Measurements from ENCODE around the gene ABCC6. TPM values are rescaled to one million over a fixed set of nuclear protein-coding genes. Genes with fewer than 3 reads are reported as not detected.

ABCC6 gene
- total RNA-seq, result 0.53 and 0.75 TPM in 2 replicates

DNA sequence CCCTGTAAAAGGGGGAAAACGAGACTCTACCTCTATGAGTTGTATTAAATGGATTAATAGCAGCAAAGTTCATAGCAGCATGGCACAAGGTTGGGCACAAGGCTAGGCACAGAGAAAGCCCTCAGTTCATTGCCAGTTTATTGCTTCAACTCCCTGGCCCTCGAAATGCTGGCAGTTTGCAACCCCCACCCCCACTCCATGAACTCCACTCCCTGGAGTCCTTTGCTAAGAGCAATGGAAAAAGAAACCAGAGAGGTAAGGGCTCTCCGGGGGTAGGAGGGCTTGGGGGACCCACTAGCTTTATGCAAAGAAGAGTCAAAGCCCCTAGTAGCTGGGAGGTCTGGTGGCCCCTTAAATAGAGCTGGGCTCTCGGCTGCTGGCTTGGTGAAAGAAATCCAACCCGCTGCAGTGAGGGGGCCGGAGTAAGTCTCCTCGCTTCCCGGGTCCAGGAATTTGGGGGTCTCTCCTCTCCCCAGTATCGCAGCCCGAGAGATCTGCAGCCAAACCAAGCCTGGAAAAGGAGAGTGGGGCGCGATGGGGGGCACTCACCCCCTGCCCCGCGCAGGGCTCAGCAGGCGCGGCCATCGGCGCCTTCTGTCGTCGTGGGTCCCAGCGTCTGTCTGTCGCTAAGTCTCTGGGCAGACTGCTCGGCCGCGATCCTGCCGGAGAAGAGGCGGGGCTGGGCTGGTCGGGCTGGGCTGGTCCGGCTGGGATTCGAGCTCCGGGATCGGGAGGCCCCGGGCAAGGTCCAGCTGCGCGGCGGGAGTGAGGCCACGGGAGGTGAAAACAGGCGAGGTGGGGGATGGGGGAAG lies at the start of gene ABCC6:
TSS of gene ABCC6 (minus strand) at position 645 of the 812 bp plus-strand sequence. CDS start at position 585, 60 bp downstream.

Other genes with a start within 250 kb of the ABCC6 start
- 63.3 and 72.7 TPM in 2 replicates for gene NOMO3, start 9.0 kb upstream of the ABCC6 start, total RNA-seq
- 1.3 TPM in 2 replicates for gene NPIPA7, start 155.6 kb upstream of the ABCC6 start, total RNA-seq